ENCODE data around the gene ANKRD9.

The ANKRD9 gene

DNA sequence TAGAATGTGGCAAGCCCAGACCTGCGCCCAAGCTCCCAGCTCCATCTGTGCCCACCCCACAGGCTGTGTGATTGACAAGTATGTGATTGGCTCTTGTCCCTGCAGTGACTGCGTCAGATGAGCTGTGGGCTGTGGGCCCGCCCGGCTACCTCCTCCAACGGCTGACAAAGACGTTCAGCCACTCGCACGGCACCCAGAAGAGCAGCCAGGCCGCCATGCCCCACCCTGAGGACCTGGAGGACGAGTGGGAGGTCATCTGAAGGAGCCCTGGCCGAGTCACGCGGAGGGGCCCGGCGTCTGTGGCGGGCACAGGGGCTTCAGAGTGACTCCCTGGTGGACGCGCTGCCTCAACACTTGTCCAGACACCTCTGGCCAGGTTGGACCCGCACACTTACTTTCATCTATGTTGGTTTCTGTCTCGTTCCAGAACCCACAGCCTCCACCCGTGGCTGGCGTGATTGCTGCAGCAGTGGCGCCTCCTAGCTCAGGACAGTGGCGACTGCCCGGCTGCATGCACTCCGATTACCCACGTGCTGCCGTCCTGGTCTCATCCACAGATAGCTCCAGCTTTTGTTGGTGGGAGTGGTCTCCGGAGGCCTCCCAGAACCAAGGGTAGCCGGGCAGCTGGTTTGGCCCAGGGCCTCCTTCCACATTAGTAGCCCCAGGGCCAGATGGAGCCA, 11.4 kb downstream of the ANKRD9 start:
- DNase-seq (ENCODE audit: low read depth), result no peak

DNA sequence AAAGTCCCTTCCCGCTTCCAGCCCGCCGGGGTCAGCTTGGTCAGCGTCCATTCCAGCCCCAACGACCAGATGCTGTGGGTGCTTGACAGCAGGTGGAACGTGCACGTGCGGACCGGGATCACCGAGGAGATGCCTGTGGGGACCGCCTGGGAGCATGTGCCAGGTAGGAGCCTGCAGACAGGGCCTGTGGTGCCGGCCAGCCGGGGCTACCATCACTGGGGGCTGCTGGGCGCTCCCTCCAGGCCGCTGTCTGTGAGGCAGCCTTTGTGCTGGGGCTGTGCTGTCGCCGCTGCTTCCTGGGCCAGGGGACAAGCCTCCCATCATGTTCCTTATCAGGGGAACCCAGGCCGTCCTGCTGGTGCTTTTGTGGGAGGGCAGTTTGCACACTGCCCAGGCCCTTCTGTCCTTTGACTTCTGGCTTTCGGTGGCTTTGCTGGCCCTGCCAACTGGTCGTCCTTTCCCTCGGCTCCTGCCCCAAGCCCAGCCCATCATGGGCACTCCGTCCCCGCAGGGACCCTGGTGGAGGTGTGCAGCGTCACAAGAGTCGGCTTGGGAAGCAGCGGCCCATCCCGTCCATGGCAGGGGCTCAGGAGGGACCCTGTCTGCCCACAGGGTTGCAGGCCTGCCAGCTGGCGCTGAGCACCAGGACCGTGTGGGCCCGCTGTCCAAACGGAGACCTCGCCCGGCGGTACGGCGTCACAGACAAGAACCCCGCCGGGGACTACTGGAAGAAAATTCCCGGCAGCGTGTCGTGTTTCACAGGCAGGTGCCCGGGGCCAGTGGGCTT, 12.4 kb downstream of the ANKRD9 start:
- no peak for DNase-seq (ENCODE audit: low read depth)

DNA sequence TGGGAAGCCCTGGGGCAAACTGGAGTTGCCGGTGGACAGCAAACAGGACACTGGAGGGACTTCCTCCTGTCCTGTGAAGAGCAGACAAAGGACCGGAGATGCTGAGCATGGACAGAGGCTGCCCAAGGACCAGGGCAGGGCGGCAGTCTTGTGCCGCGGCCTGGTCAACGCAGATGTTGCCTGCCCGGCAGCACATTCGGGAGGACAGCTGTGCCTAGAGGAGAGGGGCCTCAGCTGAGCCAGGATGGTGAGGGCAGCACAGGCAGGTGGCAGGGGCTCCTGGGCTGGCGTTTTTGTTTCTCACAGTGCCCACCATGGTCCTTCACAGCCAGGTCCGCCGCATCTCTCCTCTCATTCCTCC, 13.3 kb downstream of the ANKRD9 start:
- DNase-seq (ENCODE audit: low read depth), result no peak

DNA sequence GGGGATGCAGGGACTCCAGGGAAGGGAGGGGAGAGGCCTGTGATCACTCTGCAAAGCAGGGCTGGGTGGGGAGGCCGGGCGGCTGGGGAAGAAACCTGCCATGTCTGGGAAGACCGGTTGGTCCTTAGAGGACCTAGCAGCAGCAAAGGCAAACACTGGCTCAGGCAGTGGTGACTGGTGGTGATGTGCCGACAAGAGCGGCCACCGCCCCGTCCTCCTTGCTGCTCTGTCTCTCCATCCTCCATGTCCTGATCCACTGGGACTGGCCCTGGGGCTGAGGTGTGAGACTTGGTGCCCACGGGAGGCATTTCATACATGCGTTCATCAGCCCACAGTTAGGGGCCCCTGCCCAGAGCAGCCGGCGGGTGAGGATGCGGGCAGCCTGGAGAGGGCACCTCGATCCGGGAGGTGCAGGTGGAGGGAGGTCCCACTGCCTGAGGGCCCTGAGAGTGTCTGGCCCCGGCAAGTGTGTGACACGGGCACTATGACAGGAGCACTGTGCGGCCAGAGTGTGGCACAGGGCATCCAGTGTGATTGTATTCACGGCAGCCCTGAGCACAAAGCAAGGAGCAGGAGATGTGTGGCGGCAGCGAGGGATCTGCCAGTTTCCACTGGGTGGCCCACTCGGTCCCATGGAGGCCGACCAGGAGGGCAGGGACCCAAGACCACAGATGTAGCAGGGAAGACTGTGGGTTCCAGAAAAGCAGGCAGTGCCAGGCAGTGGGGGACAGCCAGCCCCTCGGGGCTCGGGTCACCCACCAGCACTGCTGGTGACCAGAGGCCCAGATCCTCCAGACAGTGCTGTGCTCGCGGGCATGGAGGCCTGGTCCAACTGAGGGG, 13.9 kb downstream of the ANKRD9 start:
- no peak for DNase-seq (ENCODE audit: low read depth)

DNA sequence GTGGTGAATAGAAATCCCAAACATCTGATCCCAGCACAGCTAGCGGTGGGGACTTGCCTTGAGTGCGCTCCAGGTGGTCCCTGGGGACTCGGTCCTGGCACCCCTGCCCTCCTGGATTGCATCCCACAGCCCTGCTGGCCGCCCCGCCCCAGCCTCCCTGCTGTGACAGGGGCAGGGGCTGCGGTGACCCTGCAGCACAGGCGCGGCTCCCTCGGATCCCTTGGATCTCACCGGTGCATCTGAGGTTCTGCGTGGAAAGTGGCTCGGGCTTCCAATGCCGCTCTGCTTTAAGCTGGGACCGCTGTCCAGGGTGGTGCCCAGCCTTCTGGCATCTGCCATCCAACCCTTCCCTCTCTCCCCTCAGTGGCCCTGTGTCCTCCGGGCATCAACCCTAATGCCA, 16.0 kb downstream of the ANKRD9 start:
- DNase-seq (ENCODE audit: low read depth), result no peak

DNA sequence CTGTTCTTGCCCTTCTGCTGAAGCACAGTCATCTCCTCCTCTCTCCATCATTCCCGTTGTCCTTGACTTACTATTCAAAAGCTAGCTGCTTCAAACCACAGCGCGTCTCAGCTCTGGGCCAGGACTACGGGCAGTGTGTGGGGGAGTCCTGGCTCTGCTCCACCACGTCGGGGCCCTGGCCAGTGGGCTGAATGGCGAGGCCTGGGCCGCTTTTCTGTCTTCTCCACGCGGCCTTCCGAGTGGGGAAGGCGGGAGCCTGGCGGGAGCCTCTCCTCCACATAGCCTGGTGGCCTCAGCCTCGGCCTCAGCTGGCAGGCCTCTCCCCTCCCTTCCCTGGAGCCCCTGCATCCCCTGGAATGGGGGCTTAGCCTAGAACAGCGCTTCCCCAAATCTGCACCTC, 16.5 kb downstream of the ANKRD9 start:
- DNase-seq (ENCODE audit: low read depth), result no peak

DNA sequence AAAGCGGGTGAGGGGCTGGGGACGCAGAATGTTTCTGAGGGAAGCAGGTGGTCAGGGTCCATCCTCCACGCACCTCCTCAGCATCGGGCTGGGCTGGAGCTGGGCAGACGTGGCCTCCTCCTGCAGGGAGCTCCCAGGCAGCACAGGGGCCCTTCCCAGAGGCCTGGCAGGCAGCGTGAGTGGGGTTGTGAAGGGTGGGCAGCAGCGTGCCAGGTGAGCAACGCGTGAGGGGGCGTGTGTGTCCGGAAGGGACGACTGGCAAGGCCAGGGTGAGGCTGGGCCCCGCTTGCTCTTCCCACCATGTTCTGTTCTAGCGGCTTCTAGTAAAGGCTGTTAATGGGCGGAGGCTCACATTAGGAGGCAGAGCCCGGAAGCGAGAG, 17.1 kb downstream of the ANKRD9 start:
- no peak for DNase-seq (ENCODE audit: low read depth)

DNA sequence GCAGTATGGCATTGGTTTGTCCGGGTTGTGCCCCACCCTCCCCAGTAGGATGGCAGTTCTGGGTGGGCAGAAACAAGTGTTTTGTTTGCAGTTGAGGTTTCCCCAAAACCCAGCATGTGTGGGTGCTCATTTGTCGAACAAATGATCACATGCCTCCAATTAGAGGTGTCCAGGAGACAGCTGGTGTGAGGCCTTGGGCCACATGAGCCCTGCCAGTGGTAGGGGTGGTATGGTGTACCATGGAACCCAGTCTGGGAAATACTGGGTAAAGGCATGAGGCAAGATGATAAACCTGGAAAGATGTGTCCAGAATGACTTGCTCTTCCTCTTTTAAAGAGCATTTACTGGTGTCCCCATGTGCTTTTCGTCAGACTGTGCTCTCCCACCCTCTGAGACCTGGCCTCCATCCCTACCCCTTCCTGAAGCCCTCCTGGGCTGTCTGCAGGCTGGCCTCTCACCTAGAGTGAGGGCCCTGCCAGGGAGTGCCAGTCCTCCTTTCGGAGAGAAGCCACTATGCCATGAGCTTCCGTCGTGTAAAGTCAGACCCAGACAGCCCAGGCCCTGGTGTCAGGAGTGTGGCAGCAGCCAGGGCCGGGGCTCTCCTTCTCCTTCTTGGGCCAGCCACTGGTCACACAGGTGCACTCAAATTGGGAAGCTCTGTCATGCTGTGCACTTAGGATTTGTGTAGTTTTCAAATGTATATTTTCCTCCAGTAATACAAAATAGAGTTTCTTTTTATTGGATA, 17.6 kb downstream of the ANKRD9 start:
- DNase-seq (ENCODE audit: low read depth), result no peak

DNA sequence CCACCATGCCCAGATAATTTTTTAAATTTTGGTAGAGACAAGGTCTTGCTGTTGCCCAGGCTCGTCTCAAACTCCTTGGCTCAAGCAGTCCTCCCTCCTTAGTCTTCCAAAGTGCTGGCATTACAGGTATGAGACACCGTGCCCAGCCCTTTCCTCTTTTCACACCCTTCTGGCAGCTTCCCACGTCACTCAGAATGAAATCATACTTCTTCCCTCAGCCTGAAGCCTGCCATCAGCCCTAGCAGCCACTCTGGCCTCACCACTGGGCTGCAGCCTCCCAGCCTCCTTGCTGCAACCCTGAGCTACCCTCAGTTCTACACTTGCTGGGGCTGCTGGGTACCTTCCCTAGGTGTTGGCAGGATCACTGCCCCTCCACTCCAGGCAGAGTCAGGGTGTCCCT, 18.2 kb downstream of the ANKRD9 start:
- no peak for DNase-seq (ENCODE audit: low read depth)

DNA sequence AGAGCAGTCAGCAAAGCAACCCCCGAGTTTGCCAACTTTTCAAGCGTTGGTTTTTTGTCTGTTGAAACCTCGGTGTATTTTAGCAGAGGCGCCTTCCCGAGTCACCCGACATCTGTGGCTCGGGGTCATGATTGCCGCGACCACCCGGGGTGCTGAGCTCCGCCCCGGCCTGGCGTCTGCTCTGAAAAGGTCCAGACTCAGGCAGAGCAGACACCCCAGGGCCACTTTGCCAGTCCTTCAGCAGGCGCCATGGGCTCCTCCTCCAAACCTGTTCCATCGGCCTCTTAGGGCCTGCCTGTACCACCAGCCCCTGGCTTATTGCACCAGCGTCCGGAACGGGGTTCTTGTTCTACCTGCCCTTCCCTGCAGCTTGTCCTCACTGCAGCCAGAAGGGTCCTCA, 19.1 kb downstream of the ANKRD9 start:
- DNase-seq (ENCODE audit: low read depth), result no peak

DNA sequence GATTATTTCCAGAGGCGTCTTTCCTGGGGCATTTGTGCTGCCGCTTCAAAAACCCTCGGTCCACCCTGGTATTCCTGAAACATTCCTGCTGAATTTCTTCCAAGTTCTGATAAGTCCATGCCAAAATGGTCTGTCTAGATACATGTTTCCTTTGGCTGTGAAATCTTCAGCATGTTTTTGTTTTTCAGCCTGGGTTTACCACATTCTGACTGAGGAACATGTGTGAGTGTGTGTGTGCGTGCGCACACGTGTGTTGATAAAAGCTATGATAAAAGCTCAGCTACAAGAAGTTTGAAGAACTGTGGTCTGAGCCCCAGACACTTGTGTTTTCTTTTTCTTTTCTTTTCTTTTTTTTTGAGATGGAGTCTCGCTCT, 22.4 kb downstream of the ANKRD9 start:
- DNase-seq (ENCODE audit: low read depth), result no peak

DNA sequence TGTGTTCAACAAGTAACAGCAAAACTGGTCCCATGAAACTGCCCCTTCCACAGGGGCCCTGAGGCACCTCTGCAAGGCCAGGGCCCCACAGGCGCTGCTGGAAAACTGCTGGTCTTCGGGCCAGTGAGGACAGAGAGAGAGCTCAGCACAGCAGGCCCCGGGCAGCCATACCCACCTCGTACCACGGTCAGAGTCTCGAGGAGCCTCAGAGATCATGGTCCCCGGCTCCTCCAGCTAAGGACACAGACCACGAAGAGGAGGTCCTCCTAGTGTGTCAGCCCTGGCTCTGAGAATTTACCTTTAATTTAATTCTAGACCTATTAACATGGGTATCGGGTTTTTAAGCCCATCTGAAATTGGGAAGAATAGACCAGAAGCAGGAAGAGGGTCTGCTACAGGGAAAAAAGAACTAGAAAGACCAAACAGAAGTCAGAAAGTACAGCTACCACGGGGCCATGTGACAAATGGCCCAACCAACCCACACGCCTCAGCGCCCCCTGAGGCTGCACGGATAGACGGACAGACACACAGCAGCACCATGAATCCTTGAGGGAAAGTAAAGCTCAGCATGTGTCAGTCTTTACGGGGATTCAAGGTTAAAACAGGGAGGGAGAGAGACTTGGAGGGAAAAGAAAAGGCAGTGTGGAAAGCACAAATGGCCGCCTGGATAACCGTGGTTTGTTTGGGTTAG, 22.9 kb downstream of the ANKRD9 start:
- no peak for DNase-seq (ENCODE audit: low read depth)

DNA sequence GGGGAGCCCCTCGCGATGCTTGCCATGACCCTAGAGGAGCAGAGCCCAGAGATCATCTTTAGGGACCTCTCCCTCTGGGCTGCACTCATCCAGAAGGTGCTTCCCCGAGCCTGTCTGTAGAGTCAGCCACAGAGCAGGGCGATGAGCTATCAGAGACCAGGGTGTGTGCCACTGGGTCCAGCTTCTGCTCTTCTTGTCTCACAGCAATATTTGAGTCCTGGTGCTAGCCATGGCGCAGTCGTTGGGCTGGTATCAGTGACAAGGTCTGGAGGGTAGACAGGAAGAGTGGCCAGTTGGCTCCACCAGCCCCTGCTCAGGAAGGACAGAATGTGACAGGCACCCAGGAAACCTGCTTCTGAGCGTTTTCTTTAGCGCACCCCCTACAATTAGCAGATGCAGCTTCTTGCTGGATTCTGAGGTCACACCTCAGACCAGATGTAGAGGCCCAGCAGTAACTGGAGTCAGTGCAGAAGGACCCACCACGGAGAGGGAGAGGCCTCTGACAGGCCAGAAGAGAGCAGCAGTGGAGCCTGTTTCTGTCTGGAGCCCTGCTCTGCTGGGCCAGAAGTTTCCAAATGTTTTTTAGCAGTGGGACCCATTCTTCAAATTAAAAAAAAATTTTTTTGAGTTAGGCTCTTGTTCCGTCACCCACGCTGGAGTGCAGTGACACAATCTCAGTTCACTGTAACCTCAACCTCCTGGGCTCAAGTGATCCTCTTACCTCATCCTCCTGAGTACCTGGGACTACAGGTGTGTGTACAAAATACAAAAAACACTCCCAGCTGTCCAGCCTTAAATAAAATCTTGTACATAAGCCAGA, 23.7 kb downstream of the ANKRD9 start:
- DNase-seq (ENCODE audit: low read depth), result no peak

DNA sequence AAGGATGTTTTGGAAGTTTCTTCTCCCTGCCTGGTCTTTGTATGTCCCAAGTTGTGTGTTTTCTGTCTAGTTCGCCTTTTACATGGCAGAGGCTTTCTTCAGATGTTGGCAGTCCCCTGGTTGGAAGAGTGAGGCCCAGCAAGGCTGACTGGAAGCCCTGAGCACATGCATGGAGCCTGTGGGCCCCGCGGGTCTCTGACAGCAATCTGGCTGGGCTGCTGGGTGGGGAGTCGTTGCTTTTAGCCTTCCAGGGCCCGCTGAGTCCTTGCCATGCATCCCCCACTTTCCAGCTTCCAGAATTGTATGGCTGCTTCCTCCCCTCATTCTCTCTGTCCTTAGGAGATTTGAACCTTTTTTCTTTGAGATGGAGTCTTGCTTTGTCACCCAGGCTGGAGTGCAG, 25.3 kb downstream of the ANKRD9 start:
- no peak for DNase-seq (ENCODE audit: low read depth)

DNA sequence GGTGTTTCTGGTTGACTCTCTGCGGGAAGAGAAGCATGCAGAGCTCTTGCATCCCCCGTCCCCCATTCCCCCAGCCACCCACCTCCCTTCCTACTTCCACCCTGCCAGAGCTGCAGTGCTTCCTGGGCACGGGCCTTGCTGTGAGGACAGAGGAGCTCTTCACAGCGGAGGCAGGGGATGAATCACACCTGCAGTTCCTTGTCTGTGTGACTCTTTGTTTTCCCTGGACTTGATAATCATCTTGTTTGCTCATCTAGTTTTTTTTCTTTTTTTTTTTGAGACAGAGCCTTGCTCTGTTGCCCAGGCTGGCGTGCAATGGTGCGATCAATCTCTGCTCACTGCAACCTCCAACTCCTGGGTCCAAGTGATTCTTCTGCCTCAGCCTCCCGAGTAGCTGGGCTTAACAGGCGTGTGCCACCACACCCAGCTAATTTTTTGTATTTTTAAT, 27.8 kb downstream of the ANKRD9 start:
- no peak for DNase-seq (ENCODE audit: low read depth)

DNA sequence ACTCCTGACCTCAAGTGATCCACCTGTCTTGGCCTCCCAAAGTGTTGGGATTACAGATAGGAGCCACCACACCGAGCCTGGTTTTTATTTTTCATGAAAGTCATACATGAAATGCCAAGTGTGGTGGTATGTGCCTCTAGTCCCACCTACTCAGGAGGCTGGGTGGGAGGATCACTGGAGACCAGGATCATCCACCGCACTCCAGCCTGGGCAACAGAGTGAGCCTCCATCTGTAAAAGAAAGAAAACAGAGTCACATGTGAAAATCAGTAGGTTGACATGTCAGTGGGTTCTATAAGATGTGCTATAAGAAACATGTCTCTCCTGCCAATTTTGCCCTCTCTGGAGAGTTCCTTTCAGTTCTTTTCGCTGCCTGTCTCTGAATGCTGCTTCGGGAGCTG, 28.2 kb downstream of the ANKRD9 start:
- DNase-seq (ENCODE audit: low read depth), result no peak

DNA sequence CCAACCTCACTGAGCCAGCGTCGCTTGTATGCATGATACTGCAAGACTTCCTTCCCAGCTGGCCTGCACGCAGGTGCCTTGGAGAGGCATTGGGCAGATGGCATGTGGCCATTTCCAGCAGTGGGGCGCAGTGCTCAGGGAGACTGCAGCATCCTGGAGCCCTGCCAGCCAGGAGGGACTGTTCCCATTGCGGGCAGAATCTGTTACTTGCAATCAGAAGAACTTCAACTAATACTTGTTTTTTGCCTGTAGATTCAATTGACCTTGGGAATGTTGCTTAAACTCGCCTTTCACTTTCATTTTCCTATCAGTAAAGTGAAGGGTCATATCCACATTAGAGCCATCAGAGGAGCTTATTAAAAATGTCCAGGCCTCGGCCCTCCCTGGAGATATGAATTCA, 29.8 kb downstream of the ANKRD9 start:
- DNase-seq (ENCODE audit: low read depth), result no peak

DNA sequence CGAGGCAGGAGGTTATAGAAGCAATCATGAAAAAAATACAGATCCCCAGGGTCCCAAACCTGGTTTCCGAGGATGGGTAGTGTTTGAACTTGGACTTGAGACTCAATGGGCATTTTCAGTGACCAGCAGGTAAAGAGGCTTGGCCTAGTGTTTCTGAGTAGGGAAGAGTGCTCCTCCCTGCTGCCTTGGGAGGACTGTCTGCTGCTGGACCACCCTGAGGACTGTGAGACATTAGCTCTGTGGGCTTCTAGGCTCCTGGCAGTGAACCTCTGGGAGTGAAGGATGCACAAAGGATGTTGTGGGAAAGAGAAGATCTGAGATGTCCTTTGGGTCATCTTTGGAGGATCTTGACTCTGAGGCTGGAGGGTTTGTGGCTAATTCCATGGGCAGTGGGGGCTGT, 30.5 kb downstream of the ANKRD9 start:
- no peak for DNase-seq (ENCODE audit: low read depth)

DNA sequence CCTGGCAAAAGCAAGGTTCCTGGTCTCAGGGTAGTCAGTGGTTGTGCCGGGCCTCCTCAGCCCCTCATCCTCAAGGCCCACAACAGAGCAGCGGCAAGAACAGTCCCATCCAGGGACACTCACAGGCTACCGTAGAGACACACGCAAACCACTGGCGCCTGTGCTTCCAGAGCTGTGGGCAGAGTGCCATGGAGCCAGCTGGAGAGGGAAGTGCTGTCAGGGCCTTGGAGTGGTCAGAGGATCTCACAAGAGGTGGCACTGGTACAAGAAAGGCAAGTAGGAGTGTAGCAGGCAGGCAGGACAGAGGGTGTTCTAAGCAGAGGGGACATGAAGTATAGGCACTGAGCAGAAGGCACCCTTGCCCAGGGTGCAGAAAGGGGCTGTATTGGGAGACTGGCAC, 34.6 kb downstream of the ANKRD9 start:
- DNase-seq (ENCODE audit: low read depth), result no peak

DNA sequence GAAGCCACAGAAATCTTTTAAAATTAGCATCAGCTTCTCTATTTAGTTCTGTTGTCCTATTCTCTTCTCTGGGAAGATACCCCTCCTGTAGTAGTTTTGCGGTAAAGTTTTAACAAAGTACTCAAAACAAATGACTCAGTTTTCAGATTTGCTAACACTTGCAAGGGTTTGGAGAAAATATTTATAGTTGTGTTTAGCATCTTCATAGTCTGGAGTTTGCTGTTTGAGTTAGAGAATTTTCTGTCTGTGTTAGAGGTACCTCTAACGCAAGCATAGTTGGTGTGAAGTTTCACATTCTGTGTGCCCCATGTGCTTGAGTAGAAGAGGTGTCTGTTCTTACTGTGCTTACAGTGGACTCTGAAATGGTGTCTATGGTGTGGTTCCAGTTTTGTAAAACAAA, 36.0 kb downstream of the ANKRD9 start:
- no peak for DNase-seq (ENCODE audit: low read depth)

DNA sequence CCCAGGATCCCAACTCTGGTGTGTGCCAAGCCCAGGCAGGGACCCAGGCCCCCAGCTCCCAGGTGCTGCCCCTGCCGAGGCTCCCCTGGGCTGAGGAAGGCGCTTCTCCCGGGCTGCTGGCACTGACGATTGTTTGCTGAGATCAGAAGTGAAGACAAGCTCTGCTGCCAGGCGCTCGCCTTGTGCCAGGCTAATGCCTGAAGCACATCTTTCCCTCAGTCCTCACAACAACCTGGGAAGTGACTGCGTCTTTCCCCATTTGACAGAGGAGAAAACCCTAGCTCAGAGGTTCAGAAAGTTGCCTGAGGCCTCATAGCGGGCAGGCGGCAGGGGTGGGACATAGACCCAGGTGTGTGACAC, 36.8 kb downstream of the ANKRD9 start:
- no peak for DNase-seq (ENCODE audit: low read depth)

Data from stimulated activated CD8-positive, alpha-beta memory T cell treated with anti-CD3 and anti-CD28 coated beads, Interleukin-4, amount 100 ng/mL, for 24 hours (primary cell).